Neutrophil (primary cell): ENCODE results near the gene TRIM74.
"Not testable (repeated sequence)": the region's sequence is repeated elsewhere in the genome, so short reads cannot be mapped to it uniquely, and the experiment has no call there.

Experiments
- H3K27ac ChIP-seq: fragments of 200-600 bp; sonication (generic); 2 replicates; pipeline ENCODE4 v1.5.1; 2016; ENCODE audit warnings: mild to moderate bottlenecking, moderate library complexity
- H3K27me3 ChIP-seq: fragments of 200-600 bp; sonication (generic); 2 replicates; pipeline ENCODE4 v1.6.0; 2016; ENCODE audit warnings: mild to moderate bottlenecking
- H3K36me3 ChIP-seq: fragments of 200-600 bp; sonication (generic); 2 replicates; pipeline ENCODE4 v1.5.1; 2017
- H3K4me1 ChIP-seq, 2 experiments: fragments of 200-600 bp in 1 of 2; sonication (generic) in 1 of 2; 1 replicate in 1 of 2; 2 replicates in 1 of 2; pipeline versions ENCODE4 v1.5.1 to v1.6.1; 2013 to 2016; ENCODE audit warnings: low read depth in 1 of 2, low read length in 1 of 2, mild to moderate bottlenecking in 1 of 2, moderate library complexity in 1 of 2; ENCODE audit not compliant: control insufficient read depth in 1 of 2, insufficient read depth in 1 of 2
- H3K4me3 ChIP-seq, 2 experiments: fragments of 200-600 bp in 1 of 2; sonication (generic) in 1 of 2; 1 replicate in 1 of 2; 2 replicates in 1 of 2; pipeline ENCODE4 v1.5.1; 2013 to 2016; ENCODE audit warnings: low read depth in 1 of 2, low read length in 1 of 2, mild to moderate bottlenecking in 1 of 2, moderate library complexity in 1 of 2
- H3K9me3 ChIP-seq: fragments of 200-600 bp; sonication (generic); 2 replicates; pipeline ENCODE4 v1.5.1; 2016

TRIM74 gene

DNA sequence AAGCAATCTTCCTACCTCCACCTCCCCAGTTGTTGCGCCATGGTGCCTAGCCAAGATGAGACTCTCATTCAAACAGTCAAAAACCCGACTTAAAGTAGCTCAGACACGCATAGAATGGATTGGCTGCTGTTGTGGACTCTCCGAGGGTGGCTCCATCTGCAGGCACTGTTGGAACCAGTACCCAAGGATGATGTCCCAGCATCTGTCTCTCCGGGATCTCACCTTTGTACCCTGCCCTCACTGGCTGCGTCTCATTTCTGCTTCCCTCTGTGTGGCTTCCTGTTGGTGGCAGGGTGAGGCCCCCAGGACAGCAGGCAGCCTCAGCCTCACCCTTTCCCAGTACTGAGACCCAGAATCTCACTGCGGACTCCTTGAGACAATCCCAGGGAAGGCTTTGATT, 5.5 kb upstream of the TRIM74 start:
- H3K36me3 ChIP-seq, H3K4me1 ChIP-seq, H3K9me3 ChIP-seq, H3K27me3 ChIP-seq, H3K27ac ChIP-seq, H3K4me3 ChIP-seq: not testable (repeated sequence)

DNA sequence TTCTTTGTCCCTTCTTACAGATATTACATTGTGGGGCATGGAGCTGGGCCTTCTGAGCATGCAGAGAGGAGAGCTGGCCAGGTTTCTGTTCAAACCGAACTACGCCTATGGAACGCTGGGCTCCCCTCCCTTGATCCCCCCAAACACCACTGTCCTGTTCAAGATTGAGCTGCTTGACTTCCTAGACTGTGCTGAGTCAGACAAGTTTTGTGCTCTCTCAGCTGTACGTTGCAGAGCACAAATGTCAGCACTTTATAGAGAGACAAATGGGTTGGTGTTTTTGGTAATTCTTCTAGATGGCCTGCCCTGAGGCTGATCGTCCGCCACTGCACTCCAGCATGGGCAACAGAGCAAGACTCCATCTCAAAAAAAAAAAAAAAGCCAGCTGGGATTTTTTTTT, 2.2 kb upstream of the TRIM74 start:
- not testable (repeated sequence) for H3K27ac ChIP-seq, H3K4me3 ChIP-seq, H3K4me1 ChIP-seq, H3K9me3 ChIP-seq, H3K27me3 ChIP-seq, H3K36me3 ChIP-seq

DNA sequence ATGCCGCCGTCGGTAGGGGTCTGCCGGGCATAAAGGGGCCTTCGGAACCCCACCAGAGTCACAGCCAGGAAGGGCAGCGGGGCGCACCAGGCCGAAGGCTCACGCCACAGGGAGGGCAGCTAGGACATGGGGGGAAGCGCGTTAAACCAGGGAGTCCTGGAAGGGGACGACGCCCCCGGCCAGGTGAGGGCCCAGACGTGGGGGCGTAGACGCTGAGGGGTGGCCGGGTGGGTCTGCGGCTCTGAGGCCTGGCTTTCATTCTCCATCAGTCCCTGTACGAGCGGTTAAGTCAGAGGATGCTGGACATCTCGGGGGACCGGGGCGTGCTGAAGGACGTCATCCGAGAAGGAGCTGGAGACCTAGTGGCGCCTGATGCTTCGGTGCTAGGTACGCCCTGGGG, 422 bp upstream of the TRIM74 start:
- H3K4me1 ChIP-seq, H3K36me3 ChIP-seq, H3K4me3 ChIP-seq, H3K9me3 ChIP-seq, H3K27ac ChIP-seq, H3K27me3 ChIP-seq: not testable (repeated sequence)

DNA sequence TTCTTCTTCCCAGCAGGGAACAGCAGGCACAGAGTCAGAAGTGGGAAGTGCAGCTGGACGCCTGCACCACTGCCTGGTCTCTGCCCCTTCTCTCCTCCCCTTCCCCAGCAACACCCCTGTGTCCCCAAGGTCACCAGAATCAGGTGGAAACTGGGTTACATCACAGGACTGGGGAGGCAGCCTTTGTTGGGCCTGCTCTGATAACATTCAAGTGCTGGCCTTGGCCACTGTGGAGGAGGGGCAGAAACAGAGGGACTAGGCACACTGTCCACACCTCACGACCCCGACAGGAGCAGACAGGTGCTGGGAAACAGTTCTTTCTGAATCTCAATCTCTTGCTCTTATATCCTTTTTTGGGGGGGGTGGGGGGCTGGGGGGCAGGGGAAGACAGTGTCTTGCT, 2.4 kb downstream of the TRIM74 start:
- not testable (repeated sequence) for H3K36me3 ChIP-seq, H3K27me3 ChIP-seq, H3K4me3 ChIP-seq, H3K9me3 ChIP-seq, H3K27ac ChIP-seq, H3K4me1 ChIP-seq

DNA sequence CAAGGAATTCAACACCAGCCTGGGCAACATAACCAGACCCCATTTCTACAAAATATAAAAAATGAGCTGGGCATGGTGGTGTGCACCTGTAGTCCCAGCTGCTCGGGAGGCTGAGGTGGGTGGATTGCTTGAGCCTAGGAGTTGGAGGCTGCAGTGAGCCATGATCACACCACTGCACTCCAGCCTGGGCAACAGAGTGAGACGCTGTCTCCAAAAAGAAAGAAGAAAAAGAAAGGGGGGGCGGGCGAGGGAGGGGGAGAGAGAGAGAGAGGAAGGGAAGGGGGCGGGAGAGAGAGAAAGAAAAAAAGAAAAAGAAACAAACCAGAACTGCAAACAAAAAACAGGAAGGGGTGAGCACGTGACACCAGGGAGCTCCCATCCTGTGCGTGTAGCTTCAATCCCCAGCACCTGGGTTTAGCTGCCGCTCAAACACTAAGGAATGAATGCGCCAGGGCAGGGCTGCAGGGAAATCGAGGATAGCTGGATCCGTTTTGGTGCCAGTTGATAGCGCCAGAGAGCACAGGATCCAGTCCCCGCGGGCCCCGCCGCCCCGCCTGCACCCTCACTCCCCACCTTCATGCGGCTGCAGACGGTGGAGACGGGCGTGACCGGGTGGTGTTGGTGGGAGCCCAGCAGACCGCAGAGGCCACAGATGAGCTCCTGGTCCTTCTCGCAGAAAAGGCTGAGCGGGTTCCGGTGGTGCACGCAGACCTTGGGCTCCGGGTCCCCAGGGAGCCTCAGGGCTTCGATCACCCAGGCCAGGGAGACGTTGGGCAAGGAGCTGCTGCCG, 3.9 kb downstream of the TRIM74 start:
- H3K4me1 ChIP-seq, H3K36me3 ChIP-seq, H3K27ac ChIP-seq, H3K4me3 ChIP-seq, H3K27me3 ChIP-seq, H3K9me3 ChIP-seq: not testable (repeated sequence)

DNA sequence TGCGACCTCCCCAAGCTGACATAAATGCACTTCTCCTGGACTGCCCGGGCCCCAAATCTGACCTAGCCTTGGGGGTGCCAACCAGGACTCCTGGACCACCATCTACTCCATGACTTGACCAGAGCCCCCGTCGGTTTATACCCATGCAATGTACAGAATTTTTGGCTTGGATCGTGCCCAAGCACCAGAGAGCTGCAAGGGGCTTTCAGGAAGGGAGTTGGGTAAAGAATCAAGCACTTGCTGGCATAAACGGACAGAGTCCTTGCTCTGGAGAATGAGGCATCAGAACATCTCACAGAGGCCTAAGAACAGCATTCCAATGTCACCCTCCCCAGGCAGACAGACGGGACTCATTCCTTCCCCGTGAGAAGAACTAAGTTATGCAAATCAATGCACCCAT, 6.2 kb downstream of the TRIM74 start:
- H3K27me3 ChIP-seq, H3K9me3 ChIP-seq, H3K27ac ChIP-seq, H3K4me1 ChIP-seq, H3K4me3 ChIP-seq, H3K36me3 ChIP-seq: not testable (repeated sequence)

DNA sequence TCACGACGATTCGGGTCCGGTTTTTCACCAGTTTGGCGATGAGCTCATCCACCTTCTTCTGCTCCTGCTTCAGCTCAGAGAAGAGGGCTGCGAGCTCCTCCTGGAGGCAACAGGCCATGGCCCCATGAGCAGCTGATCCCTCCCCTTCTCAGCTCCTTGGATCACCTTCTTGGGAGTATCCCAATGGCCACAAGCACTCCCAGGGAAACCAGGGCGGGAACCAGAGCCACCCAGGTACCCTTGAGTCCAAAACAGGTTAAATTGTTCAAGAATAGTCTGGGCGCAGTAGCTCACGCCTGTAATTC, 8.0 kb downstream of the TRIM74 start:
- H3K4me3 ChIP-seq, H3K27ac ChIP-seq, H3K9me3 ChIP-seq, H3K27me3 ChIP-seq, H3K4me1 ChIP-seq, H3K36me3 ChIP-seq: not testable (repeated sequence)

DNA sequence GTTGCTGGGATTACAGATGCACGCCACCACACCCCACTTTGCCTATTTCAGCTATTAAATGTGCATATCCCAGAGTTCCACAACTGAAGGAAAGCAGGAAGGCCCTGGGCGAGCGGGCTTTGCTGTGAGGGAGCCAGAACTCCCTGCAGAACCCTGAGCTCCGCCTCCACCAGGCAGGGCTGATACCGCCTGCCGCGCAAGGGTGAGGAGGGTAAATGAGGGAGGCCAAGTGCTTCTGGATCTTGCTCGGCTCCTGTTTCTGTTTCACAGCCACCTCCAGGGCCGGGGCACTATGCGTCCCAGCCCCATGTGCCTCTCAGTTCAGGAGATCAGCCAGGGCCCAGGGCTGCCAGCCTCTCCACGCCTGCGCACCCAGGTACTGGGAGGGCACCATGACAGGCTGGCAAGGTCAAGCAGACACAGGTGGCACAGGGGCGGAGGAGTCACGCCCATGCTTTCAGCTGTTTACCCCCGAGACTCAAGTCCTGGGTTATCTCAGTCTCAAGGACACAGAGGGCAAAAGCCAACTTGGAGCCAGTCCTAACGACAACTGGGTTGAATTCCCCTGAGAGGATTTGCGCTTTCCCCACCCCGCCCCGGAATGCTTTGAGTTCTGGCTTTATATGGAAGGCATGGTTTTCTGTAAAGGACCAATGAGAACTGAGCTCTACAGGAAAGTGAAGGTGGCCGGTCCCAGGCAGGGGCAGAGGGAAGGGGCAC, 8.5 kb downstream of the TRIM74 start:
- H3K4me3 ChIP-seq, H3K4me1 ChIP-seq, H3K27me3 ChIP-seq, H3K27ac ChIP-seq, H3K36me3 ChIP-seq, H3K9me3 ChIP-seq: not testable (repeated sequence)

DNA sequence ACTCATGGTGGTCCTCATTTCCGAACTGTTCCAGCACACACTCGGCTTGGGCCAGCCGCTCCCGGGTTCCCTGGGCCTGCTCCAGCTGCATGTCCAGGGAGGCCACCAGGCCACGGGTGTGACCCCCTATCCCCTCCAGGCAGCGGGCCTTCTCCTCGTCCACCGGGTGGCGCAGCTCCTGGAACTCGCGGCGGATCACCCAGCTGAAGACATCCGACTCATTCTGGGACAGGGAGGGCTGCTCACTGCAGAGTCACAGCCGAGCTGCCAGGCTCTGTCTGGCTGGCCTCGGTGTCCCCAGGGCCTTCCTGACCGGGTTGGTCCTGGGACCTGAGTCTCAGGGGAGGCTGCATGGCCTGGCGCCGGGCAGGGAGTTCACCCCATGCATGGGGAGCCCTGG, 9.2 kb downstream of the TRIM74 start:
- H3K27ac ChIP-seq, H3K9me3 ChIP-seq, H3K4me1 ChIP-seq, H3K36me3 ChIP-seq, H3K4me3 ChIP-seq, H3K27me3 ChIP-seq: not testable (repeated sequence)

DNA sequence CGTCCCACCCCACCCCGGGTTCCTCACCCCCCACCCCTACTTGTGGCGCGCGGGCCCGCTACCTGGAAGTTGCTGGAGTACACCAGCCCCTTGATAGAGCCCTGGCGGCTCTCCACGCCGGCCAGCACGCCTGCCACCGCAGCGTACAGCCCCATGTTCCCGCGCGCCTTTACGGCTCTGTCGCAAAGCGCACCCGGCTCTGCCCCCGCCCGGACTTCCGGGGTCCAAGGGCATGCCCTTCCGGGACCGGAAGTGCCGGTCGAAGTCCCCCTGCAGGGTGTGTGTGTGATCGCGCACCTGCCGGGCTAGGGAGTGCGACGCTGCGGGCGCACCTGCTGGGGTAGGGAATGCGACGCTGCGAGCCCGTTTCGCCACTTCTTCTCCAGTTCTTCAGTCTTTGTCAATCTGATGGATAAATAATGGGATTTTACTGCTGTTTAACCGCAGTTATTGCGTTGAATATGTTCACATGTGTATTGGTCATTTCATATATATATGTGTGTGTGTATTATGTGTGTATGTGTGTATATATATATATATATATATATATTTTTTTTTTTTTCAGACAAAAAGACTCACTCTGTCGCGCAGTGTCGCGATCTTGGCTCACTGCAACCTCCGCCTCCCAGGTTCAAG, 14.6 kb downstream of the TRIM74 start:
- H3K27ac ChIP-seq, H3K9me3 ChIP-seq, H3K36me3 ChIP-seq, H3K27me3 ChIP-seq, H3K4me1 ChIP-seq: not testable (repeated sequence)
- H3K4me3 ChIP-seq: peak overlapping the region; percentile 34 to 40

DNA sequence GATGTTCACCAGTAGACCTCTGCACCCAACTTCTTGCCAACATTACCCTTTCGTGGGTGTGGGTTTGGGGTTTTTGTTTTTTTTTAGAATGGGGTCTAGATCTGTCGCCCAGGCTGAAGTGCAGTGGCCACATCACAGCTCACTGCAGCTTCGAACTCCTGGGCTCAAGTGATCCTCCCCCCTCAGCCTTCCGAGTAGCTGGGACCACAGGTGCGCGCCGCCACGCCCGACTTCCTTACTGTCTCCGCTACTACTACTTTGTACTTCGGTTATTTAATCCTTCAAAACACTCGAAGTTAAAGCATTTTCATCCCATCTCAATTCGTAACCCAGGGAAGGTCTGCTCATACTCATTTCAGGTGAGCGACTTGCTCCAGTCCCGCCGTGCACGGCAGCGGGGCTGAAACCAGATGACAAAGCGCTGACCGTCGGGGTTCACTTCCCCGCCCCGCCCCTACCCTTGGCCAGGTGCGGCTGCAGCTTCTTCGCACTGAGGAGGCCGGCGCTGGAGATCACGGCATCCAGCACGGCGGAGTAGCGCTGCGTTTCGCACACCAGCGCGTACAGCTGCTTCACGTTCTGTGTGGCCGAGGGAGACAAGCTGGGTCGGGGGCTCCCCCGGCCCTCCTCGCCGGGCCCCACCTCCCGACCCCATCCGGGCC, 15.2 kb downstream of the TRIM74 start:
- H3K4me3 ChIP-seq: peak overlapping the region in 1 of 2 experiments; percentile 40
- not testable (repeated sequence) for H3K36me3 ChIP-seq, H3K27ac ChIP-seq, H3K4me1 ChIP-seq, H3K27me3 ChIP-seq, H3K9me3 ChIP-seq

DNA sequence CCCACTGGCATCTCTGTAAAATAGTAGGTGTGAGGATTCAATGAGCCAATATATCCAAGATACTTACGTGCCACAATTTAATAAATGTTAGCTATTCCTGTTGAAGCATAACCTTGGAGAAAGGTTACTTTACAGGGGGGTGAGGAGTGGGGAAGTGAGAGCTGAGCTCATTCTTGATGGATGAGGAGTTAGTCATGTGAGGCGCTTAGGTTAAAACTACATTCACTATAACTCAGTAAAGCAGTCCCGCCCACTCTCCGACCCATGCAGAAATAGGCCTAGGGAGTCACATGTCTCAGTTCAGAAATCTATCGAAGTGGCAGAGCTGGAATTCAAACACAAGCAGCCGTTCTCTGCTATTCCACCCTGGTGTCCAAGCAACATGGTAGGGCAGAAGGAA, 18.8 kb downstream of the TRIM74 start:
- not testable (repeated sequence) for H3K4me3 ChIP-seq, H3K27me3 ChIP-seq, H3K4me1 ChIP-seq, H3K9me3 ChIP-seq, H3K27ac ChIP-seq
- H3K36me3 ChIP-seq: peaks cover 24% of the 10 kb centered on the region

DNA sequence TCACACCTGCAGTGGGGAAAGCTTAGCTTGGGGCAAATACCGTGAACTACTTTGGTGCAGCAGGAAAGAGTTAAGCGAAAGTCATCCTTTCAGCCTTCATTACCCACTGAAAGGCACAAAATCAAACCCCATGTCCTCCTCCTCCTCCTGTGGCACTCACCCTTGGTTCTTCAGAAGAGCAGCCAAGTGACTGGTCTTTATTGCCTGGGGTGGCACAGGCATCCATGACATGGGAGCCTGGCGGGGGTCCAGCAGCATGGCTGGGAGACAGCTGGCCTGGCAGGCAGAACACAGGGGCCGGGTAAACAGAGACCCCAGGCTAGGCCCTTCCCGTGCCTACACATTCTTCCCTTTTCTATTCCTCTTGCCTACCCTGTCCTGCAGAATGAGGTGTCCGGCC, 19.6 kb downstream of the TRIM74 start:
- not testable (repeated sequence) for H3K4me3 ChIP-seq, H3K27ac ChIP-seq, H3K27me3 ChIP-seq, H3K4me1 ChIP-seq, H3K9me3 ChIP-seq
- H3K36me3 ChIP-seq: peaks cover 24% of the 10 kb centered on the region

DNA sequence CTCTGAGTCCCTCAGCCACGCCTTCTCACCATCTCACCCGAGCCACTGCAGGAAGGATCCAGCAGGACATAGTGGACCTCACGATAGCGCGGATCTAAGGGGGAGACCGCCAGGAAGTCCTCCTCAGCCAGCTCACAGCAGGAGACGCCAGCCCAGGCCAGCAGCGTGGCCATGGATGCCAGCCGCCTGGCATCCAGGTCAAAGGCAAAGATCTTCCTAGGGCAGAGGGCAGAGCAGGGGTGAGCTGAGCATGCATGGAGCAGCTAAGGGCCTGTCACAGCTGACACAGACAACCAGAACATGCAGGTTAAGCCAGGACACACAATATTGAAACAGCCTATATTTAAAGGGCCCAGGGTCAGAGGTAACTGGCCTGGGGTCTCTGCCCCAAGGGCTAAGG, 20.0 kb downstream of the TRIM74 start:
- not testable (repeated sequence) for H3K4me1 ChIP-seq, H3K9me3 ChIP-seq, H3K27me3 ChIP-seq, H3K27ac ChIP-seq, H3K4me3 ChIP-seq
- peaks cover 24% of the 10 kb centered on the region for H3K36me3 ChIP-seq
